ENCODE measurements around the gene CFAP221. TPM values are rescaled to one million over a fixed set of nuclear protein-coding genes. Genes with fewer than 3 reads are reported as not detected.

CFAP221 gene
- total and polyA plus RNA-seq, 2 experiments from 2014 or later: 0.16 TPM; not detected in 1

- Histone ChIP-seq H3K9ac (no peak overlapping the region), H3K9me3 (ENCODE audit: low read depth) (no peaks in the 10 kb centered on the region), H3K79me2 (ENCODE audit: insufficient read depth) (no peaks in the 10 kb centered on the region), H3F3A (ENCODE audit: insufficient read depth) (no peaks in the 10 kb centered on the region), H3K27ac (no peak overlapping the region), H3K4me1 (ENCODE audit: insufficient read depth) (no peaks in the 10 kb centered on the region), H3K4me3 (no peak overlapping the region), H3K27me3 (replicated peaks; ENCODE audit: insufficient read depth) (peaks cover 13% of the 10 kb centered on the region; the same call in 1 of the 2 replicates), H2AFZ (no peak overlapping the region), H3K36me3 (ENCODE audit: low read depth) (no peaks in the 10 kb centered on the region), H3K9me2 (ENCODE audit: insufficient read depth) (no peaks in the 10 kb centered on the region), H3K4me2 (ENCODE audit: unreplicated experiment) (no peak overlapping the region), H4K20me1 (ENCODE audit: insufficient read depth) (no peaks in the 10 kb centered on the region)
- in situ Hi-C loops (cut with MboI): no loop called here
- no peak for DNase-seq
- no peak for TF ChIP-seq EZH2 (IDR thresholded peaks at IDR 0.05; ENCODE audit: insufficient read depth, poor library complexity, severe bottlenecking)
- no peak for TF ChIP-seq EZH2phosphoT487 (IDR thresholded peaks at IDR 0.05; ENCODE audit: insufficient read depth, low read depth)
Observed at GRCh38 chr2:119567292-119567691, 23.0 kb downstream of the CFAP221 start.

- Histone ChIP-seq H3K27ac (no peak overlapping the region), H3K4me2 (ENCODE audit: unreplicated experiment) (no peak overlapping the region), H4K20me1 (ENCODE audit: insufficient read depth) (no peaks in the 10 kb centered on the region), H3K9me2 (ENCODE audit: insufficient read depth) (no peaks in the 10 kb centered on the region), H3K9me3 (ENCODE audit: low read depth) (no peaks in the 10 kb centered on the region), H3K79me2 (ENCODE audit: insufficient read depth) (no peaks in the 10 kb centered on the region), H3F3A (ENCODE audit: insufficient read depth) (no peaks in the 10 kb centered on the region), H3K27me3 (replicated peaks; ENCODE audit: insufficient read depth) (peaks cover 19% of the 10 kb centered on the region), H3K4me3 (no peak overlapping the region), H3K4me1 (ENCODE audit: insufficient read depth) (no peaks in the 10 kb centered on the region), H3K36me3 (ENCODE audit: low read depth) (no peaks in the 10 kb centered on the region), H3K9ac (no peak overlapping the region), H2AFZ (no peak overlapping the region)
- WGBS, 2 experiments (ENCODE audit: low coverage in 1 of 2, low lambda C conversion rate in 2 of 2, missing lambda C conversion rate in 2 of 2): 19 to 20% methylated on average over 3 of the region's 3 CpGs
- no peak for TF ChIP-seq EZH2phosphoT487 (IDR thresholded peaks at IDR 0.05; ENCODE audit: insufficient read depth, low read depth)
- no peak for DNase-seq
- in situ Hi-C loops (cut with MboI): no loop called here
Observed at GRCh38 chr2:119574108-119574815, 30.0 kb downstream of the CFAP221 start.

GRCh38 chr2:119574864-119575263 lies 30.6 kb downstream of the CFAP221 start:
- no peak for DNase-seq
- WGBS, 2 experiments (ENCODE audit: low coverage in 1 of 2, low lambda C conversion rate in 2 of 2, missing lambda C conversion rate in 2 of 2): 28 to 29% methylated on average over 2 of the region's 2 CpGs
- Histone ChIP-seq H2AFZ (no peak overlapping the region), H3K4me3 (no peak overlapping the region), H3K27ac (no peak overlapping the region), H3K79me2 (ENCODE audit: insufficient read depth) (no peaks in the 10 kb centered on the region), H3F3A (ENCODE audit: insufficient read depth) (no peaks in the 10 kb centered on the region), H3K4me1 (ENCODE audit: insufficient read depth) (no peaks in the 10 kb centered on the region), H3K9me3 (ENCODE audit: low read depth) (no peaks in the 10 kb centered on the region), H3K9me2 (ENCODE audit: insufficient read depth) (no peaks in the 10 kb centered on the region), H4K20me1 (ENCODE audit: insufficient read depth) (no peaks in the 10 kb centered on the region), H3K9ac (no peak overlapping the region), H3K4me2 (ENCODE audit: unreplicated experiment) (no peak overlapping the region), H3K27me3 (replicated peaks; ENCODE audit: insufficient read depth) (peaks cover 19% of the 10 kb centered on the region), H3K36me3 (ENCODE audit: low read depth) (no peaks in the 10 kb centered on the region)
- no peak for TF ChIP-seq EZH2 (IDR thresholded peaks at IDR 0.05; ENCODE audit: insufficient read depth, poor library complexity, severe bottlenecking)
- TF ChIP-seq EZH2phosphoT487 (IDR thresholded peaks at IDR 0.05; ENCODE audit: insufficient read depth, low read depth): no peak
- in situ Hi-C loops (cut with MboI): no loop called here

- WGBS, 2 experiments (ENCODE audit: low coverage in 1 of 2, low lambda C conversion rate in 2 of 2, missing lambda C conversion rate in 2 of 2): 0 to 14% methylated on average over 1 of the region's 1 CpG
- no peaks in the 10 kb centered on the region for H3K9me2 ChIP-seq (ENCODE audit: insufficient read depth)
- H3K27me3 ChIP-seq (replicated peaks; ENCODE audit: insufficient read depth): peaks cover 14% of the 10 kb centered on the region
- no peaks in the 10 kb centered on the region for H3F3A ChIP-seq (ENCODE audit: insufficient read depth)
- H2AFZ ChIP-seq: no peak overlapping the region
- H3K9me3 ChIP-seq (ENCODE audit: low read depth): no peaks in the 10 kb centered on the region
- TF ChIP-seq EZH2phosphoT487 (IDR thresholded peaks at IDR 0.05; ENCODE audit: insufficient read depth, low read depth) (no peak), EZH2 (IDR thresholded peaks at IDR 0.05; ENCODE audit: insufficient read depth, poor library complexity, severe bottlenecking) (no peak)
- no peak overlapping the region for H3K4me3 ChIP-seq
- no peak overlapping the region for H3K9ac ChIP-seq
- in situ Hi-C loops (cut with MboI): no loop called here
- no peak overlapping the region for H3K27ac ChIP-seq
- DNase-seq: no peak
- no peaks in the 10 kb centered on the region for H3K4me1 ChIP-seq (ENCODE audit: insufficient read depth)
- no peaks in the 10 kb centered on the region for H4K20me1 ChIP-seq (ENCODE audit: insufficient read depth)
- no peaks in the 10 kb centered on the region for H3K79me2 ChIP-seq (ENCODE audit: insufficient read depth)
- H3K4me2 ChIP-seq (ENCODE audit: unreplicated experiment): no peak overlapping the region
- no peaks in the 10 kb centered on the region for H3K36me3 ChIP-seq (ENCODE audit: low read depth)
Observed at GRCh38 chr2:119575439-119575838, 31.2 kb downstream of the CFAP221 start.

Measured in GM23248 (cell line).